Erythroblast (primary cell): Measurements from ENCODE around the gene NME1.

ENCODE experiments used
- GATA1 ChIP-seq: IDR thresholded peaks from 2 replicates; pipeline ENCODE4 v1.6.1; 2011; ENCODE audit warnings: low read depth, mild to moderate bottlenecking, control low read depth, low read length, moderate library complexity
- POLR2A ChIP-seq: IDR thresholded peaks from 2 replicates; pipeline ENCODE4 v1.6.1; 2011; ENCODE audit warnings: mild to moderate bottlenecking, low read length

- no peak for TF ChIP-seq POLR2A
- no peak for TF ChIP-seq GATA1
Observed at GRCh38 chr17:51118330-51119195, 34.8 kb upstream of the NME1 start.
